Peyer's patch (tissue), 4 donors: ENCODE measurements around the gene FER1L5.

Experiments used
- POLR2A ChIP-seq, 2 donors: fragments of 450-650 bp; IDR thresholded peaks; one replicate each; pipeline ENCODE4 v1.5.1; 2017; ENCODE audit warnings: antibody characterized with exemption in 2 of 2, mild to moderate bottlenecking in 2 of 2, moderate library complexity in 2 of 2
- TF ChIP-seq, protein P1 (sequence below), 6 experiments: fragments of 450-650 bp in 4 of 6; fragments of 200-600 bp in 2 of 6; sonication (generic) in 1 of 6; IDR thresholded peaks; one replicate each; pipeline ENCODE4 v1.5.1; 2017 to 2019; ENCODE audit warnings: antibody characterized with exemption in 6 of 6, mild to moderate bottlenecking in 3 of 6, moderate library complexity in 1 of 6

GRCh38 chr2:96681540-96681939, 39.0 kb downstream of the FER1L5 start:
- TF ChIP-seq, protein P1, sequence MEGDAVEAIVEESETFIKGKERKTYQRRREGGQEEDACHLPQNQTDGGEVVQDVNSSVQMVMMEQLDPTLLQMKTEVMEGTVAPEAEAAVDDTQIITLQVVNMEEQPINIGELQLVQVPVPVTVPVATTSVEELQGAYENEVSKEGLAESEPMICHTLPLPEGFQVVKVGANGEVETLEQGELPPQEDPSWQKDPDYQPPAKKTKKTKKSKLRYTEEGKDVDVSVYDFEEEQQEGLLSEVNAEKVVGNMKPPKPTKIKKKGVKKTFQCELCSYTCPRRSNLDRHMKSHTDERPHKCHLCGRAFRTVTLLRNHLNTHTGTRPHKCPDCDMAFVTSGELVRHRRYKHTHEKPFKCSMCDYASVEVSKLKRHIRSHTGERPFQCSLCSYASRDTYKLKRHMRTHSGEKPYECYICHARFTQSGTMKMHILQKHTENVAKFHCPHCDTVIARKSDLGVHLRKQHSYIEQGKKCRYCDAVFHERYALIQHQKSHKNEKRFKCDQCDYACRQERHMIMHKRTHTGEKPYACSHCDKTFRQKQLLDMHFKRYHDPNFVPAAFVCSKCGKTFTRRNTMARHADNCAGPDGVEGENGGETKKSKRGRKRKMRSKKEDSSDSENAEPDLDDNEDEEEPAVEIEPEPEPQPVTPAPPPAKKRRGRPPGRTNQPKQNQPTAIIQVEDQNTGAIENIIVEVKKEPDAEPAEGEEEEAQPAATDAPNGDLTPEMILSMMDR (IDR thresholded peaks at IDR 0.05) = no peak
- TF ChIP-seq POLR2A (IDR thresholded peaks at IDR 0.05) = no peak
